Suppressor macrophage treated with lipopolysaccharide for 1 hour (primary cell): ENCODE results near the gene NEK8.
"Not testable (repeated sequence)": the region's sequence is repeated elsewhere in the genome, so short reads cannot be mapped to it uniquely, and the experiment has no call there.

Source experiments
- DNase-seq, 3 donors: peaks; one replicate each; pipeline ENCODE4 v3.0.0-alpha.2; 2020 to 2022

The NEK8 gene

GRCh38 chr17:28765038-28765437, 36.5 kb downstream of the NEK8 start:
- no peak for DNase-seq

DNA sequence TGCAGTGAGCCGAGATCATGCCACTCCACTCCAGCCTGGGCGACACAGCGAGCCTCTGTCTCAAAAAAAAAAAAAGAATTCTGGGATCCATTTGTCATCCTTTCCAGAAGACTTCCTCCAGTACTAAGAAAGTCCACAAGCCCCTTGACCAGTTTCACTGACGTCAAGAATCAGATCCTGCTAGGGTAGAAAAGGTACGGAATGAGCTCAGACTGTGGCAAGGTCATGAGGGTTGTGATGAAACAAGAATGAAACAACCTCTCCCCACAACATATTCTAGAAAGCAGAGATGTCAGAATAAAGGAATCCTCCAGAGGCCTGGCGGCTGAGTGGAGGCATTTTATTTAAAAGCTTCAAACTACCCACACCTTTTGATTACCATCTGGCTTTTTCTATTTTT, 45.1 kb downstream of the NEK8 start:
- DNase-seq = no peak

DNA sequence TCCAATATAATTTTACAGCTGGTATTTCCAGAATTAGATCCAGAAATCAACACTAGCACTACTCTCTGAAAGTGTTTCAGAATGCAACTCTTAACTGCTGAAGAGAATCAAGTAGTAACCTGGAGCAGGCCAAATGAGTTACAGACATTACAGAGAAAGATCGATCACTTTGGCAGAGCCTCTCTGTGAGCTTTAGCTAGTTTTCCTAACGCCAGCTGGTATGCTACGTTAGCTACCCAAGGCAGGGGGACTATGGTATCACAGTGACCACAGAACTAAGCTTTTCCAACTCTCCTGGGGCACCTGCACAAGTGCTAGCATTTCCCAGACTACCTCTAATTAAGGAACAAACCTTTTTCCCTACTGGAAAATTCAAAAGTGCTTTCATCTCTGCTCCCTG, 45.6 kb downstream of the NEK8 start:
- DNase-seq = no peak

DNA sequence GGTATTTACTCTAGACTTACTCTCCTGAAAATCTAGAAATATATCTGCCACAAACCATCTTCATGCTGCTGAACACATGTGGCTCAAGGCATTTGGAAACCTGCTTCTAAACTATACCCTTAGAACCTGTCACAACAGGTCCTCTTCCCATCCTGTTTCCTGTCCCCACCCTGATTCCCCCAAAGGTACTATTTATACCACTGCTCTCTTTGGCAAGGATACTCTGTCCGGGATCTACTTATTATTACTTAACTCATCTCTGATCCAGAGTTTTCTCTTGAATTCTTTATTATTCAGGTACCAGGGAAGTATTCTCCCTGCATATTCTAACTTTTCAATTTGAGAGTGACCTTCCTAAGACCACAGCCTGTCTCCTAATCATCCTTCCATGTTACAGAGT, 48.6 kb downstream of the NEK8 start:
- DNase-seq = no peak

GRCh38 chr17:28779601-28780000, 51.0 kb downstream of the NEK8 start:
- not testable (repeated sequence) for DNase-seq

DNA sequence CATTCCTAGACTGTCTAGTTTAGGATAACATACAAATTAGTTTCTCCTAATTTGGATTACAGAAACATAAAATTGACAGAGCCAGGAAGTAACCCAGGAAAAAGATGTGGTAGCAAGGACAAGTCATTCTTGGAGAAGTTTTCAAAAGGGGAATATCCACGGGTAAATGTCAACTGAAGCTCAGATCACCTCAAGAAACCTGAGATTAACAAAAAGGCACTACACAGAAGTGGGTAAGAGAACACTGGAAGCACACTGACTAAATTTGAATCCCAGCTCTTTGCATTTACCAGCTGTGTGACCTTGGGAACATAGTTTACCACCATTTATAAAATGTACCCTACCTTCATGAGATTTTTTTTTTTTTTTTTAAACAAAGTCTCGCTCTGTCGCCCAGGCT, 54.6 kb downstream of the NEK8 start:
- DNase-seq = no peak

DNA sequence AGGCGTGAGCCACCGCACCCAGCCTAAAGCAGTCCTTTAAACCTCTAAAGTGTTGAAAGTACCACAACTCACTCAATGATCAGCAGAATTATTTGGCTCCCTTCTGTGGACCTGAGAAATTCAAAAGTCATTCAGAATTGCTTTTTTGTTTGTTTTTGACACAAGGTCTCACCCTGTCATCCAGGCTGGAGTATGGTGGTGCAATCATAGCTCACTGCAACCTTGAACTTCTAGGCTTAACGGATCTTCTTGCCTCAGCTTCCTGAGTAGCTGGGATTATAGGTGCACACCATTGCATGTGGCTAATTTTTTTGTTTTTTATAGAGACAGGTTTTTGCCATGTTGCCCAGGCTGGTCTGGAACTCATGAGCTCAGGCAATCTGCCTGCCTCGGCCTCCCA, 59.5 kb downstream of the NEK8 start:
- DNase-seq = no peak
